ENCODE measurements around the gene RPL35A.
A peak's percentile ranks its signal among the peaks of the same experiment; 100 is the strongest.
"Not testable (repeated sequence)": the region's sequence is repeated elsewhere in the genome, so short reads cannot be mapped to it uniquely, and the experiment has no call there.

RPL35A gene

DNA sequence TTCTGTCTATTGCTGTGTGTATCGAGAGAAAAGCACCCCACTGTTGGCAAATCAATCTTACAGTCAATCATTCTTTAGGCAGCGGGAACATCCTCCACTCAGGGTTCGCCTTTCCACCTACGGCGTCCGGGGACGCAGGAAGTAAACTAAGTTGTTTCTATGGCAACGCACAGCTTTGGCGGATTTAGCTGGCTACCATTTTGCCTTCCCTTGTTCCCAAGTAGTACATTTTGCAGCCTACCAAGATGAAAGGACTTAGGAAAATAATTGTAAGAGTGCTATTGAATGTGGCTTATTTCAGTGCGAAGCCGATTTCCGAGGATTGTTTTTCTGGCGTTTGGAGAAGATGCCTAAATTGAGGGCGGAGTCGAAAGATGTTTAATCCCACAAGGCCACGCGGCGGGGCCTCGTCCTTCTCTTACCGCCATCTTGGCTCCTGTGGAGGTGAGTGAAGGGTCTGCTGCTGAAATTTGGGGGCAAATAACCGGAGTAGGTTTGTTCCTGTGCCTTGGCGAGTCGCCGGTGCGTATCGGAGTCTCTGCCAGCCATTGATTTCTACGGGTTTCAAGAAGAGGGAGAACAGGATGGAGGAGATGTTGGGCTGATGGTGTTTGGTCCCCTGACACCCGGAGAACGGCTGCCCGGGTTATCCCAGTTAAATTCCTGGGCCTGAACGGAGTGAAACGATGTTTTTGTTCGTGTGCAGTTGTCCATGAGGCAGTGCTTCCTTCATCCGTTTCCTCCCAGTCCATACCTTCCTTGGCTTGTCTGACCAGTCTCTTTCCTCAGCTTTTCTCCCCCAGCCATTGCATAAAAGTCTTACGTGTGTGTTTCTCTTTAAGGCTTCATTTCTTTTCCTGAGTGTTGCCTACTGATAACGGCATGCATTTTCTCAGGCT, at the start of gene RPL35A:
RPL35A (plus strand) TSS at position 413 of the 899 bp plus-strand sequence. CDS start 778 bp downstream, outside the sequence.
- DNase-seq (ENCODE audit: low read depth), result peak; percentile 71

DNA sequence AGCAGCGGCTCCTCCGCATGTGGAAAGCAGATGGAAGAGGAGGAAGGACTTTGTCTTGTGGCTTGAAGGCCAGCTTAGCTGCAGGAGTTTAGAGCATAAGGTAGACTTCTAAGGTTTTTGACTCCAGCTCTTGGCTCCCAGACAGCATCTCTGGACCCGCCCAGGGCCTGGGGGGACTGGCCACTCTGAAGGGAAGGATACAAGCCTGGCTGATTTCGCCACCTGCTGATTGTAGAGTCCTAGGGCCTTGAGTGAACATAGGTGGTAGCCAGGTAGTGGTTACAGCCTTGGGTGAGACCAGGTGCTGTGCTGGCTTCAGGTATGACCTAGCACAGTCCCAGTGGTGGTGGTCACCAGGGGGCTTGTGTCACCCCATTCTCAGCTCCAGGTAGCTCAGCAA, 48.4 kb upstream of the RPL35A start:
- DNase-seq (ENCODE audit: low read depth), result no peak

- peak; percentile 65 for DNase-seq (ENCODE audit: low read depth)
Observed at GRCh38 chr3:197906023-197906849, 43.8 kb upstream of the RPL35A start.

DNA sequence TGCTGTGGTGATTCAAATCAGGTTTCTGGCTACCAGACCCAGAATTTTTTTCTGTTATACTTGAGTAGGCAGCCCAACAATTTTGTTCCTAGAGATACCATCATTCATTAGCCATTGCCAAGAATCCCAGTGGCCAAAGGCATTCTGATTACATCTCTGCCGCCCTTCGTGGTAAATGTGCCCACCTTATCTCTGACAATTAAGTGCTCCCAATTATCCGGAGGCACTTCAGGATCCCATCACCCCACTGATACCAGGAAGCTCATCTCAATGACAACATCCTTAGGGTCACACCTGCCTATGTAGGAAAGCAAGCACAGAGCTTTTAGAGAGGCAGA, 43.2 kb upstream of the RPL35A start:
- no peak for DNase-seq (ENCODE audit: low read depth)

DNA sequence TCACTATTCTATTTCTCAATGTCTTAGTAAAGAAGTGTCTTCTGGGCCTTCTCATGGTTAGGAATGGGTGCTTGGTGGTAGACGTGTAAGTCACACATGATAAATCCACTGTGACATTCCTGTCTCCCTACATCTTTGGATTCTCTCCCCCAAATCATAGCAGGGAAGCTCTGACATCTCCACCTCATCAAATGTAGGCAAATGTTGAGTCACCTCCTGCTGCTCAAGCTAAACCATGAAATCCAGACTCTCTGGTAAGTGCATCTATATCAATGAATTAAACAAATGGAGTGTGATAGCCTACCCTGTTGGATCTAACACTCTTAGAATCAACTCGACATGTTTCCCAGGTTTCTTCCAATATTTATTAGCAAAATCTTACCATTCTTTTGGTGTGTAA, 42.8 kb upstream of the RPL35A start:
- no peak for DNase-seq (ENCODE audit: low read depth)

DNA sequence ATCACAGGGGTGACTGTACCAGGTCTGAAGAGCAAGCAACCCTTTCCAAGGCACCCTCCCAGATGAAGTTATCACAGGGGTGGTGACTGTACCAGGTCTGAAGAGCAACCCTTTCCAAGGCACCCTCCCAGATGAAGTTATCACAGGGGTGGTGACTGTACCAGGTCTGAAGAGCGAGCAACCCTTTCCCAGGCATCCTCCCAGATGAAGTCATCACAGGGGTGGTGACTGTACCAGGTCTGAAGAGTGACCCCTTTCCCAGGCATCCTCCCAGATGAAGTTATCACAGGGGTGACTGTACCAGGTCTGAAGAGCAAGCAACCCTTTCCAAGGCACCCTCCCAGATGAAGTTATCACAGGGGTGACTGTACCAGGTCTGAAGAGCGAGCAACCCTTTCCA, 41.4 kb upstream of the RPL35A start:
- not testable (repeated sequence) for DNase-seq (ENCODE audit: low read depth)

GRCh38 chr3:197908957-197909701, 40.9 kb upstream of the RPL35A start:
- DNase-seq (ENCODE audit: low read depth), result no peak

- no peak for DNase-seq (ENCODE audit: low read depth)
Observed at GRCh38 chr3:197912741-197913476, 37.1 kb upstream of the RPL35A start.

DNA sequence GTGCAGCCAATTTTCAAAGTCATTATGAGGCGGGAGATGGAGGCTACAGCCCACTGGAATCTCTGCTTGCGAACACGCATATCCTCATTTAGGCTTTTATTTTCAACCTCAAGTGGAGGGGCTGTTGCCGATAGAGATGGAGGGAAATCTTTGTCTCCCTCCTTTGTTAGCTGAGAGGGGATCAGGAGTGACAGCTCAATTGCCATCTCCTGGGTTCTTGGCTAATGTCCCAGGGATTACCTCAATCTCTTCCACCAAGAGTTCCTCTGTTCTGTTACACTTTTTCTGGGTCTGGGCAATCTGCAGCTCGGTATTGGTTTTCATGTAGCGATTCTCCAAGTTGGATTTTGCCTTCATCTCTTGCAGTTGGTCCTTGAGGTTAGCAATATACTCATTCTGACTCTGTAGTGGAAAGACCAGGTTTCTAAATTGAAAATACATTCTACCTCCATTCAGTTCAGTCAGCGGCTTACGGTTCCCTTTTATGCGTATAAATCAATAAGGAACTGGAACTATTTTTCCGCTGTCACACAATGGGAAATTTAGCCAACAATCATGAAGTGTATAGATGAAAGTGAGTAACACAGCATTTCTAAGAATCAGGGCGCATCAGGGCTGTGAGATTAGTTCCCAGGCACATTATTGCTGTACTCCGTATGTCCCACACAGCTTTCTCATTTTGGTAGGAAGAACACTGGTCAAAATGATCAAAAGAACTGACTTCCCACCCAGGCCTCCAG, 36.2 kb upstream of the RPL35A start:
- no peak for DNase-seq (ENCODE audit: low read depth)

DNA sequence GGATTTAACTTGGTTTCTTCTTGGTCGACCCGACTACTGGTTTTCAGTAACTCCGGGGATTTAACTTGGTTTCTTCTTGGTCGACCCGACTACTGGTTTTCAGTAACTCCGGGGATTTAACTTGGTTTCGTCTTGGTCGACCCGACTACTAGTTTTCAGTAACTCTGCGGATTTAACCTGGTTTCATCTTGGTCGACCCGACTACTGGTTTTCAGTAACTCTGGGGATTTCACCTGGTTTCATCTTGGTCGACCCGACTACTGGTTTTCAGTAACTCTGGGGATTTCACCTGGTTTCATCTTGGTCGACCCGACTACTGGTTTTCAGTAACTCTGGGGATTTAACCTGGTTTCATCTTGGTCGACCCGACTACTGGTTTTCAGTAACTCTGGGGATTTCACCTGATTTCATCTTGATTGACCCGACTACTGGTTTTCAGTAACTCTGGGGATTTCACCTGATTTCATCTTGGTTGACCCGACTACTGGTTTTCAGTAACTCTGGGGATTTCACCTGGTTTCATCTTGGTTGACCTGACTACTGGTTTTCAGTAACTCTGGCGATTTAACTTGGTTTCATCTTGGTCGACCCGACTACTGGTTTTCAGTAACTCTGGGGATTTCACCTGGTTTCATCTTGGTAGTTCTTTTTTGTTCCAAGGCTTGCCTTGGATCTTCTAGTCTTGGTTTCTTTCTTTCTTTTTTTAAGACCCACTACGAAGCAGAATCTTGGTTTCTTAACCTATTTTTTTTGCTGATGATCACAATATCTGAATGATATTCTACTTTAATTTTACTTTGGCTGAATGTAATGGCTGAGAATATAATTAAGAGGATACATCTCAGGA, 28.3 kb upstream of the RPL35A start:
- DNase-seq (ENCODE audit: low read depth), result not testable (repeated sequence)

DNA sequence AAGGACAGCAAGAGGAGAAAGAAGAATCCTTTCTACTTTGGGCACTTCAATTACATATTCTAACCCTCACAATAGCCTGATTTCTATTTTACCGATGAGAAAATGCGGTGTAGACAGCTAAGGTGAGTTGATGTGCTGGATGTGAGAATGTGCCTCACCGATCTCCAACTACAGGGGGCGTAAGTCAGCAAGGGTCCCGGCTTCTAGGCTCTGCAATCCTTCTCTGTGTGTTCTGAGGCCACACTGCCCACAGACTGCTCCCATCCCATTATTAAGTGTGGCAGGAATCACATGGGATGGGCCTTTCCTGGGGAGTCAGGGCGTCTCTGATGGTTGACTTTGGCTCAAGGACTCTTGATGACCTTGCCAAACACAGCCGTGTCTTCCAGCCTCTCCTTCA, 23.6 kb upstream of the RPL35A start:
- no peak for DNase-seq (ENCODE audit: low read depth)

GRCh38 chr3:197927578-197927977, 22.4 kb upstream of the RPL35A start:
- DNase-seq (ENCODE audit: low read depth), result not testable (repeated sequence)

DNA sequence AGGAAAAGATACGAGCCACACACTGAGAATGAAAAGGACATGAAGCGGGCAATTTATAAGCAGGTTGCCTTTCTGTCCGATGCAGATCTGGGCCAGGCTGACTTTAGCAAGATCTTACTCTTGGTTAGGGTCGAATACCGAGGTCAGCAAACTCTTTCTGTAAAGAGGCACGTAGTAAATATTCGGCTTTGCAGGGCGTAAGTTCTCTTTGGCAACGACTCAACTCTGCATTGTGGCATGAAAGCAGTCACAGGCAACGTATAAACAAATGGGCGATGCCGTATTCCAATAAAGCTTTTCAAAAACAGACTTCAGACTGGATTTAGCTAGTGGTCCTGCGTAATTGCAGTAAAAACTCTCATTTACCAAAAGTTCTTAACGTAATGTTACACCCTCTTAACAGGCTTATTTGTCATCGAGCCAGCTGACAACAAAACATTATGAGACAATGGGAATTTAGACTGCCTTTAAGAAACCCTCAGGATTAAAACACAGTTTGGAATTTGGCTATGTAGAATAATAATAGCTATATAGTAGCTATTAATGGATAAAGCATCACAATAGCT, 13.1 kb upstream of the RPL35A start:
- no peak for DNase-seq (ENCODE audit: low read depth)

DNA sequence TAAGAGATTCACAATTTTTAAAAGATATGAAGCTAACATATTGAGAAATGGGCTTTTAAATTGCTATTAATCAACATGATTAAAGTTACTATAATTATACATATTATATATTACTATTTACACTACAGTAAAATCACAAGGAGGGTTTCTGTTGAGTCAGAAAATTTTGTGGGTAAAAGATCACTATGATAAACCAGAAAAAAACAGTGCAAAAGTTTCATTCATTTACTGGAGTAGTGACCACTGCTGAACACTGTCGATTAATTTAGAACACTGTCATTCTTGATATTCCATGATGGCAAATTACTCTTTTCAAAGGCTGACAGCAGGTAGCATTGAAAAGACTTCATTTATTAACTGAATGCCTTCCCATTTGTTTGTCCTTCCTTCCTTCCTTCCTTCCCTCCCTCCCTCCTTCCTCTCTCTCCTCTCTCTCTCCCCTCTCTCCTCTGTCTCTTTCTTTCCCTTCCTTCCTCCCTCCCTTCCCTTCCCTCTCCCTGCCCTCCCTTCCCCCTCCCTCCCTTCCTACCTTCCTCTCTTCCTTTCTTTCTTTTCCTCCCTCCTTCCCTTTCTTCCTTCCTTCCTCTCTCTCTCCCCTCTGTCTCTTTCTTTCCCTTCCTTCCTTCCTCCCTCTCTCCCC, 9.1 kb upstream of the RPL35A start:
- DNase-seq (ENCODE audit: low read depth), result no peak

GRCh38 chr3:197942956-197943556, 6.9 kb upstream of the RPL35A start:
- DNase-seq (ENCODE audit: low read depth), result no peak

DNA sequence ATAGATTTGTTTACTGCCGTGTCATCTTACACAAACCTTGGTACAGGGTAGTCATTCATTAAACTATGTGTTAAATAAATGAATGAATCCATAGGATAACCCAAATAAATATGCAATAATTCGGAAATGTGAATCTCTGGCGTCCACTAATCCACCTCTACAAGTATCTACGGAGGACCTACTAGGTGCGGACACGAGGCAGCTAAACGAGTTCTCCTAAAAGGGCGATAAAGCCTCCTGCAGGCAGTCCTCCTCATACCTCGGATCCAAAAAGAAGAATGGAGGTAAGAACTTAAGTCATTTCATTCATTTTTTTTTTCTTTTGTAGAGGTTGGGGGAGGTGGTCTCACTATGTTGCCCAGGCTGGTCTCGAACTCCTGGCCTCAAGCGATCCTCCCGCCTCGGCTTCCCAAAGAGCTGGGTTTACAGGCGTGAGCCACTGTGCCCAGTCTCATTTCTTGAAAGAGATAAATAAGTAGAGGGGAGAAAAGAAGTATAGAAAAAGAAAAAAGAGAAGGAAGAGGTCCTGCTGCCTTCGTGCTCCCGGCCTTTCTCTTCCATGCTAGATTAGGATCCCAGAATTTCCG, 706 bp upstream of the RPL35A start:
- DNase-seq (ENCODE audit: low read depth), result no peak

DNA sequence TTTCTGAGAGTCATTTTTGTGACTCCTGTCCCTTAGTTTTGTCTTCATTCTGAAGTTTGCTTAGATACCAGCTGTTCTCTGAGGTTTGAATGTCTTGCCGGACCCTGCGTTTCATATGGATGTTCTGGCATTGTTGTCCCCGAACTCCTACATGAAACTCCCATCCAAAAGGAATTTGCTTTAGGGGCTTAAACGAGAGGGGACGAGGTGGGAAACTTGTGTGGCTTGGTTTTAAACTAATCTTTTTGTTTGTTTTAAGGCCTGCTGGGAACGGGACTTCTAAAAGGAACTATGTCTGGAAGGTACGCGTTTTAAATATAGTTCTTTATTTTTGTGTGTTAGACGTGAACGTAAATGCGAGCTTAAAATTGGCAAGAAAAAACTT, 679 bp downstream of the RPL35A start:
- DNase-seq (ENCODE audit: low read depth), result no peak

- no peak for DNase-seq (ENCODE audit: low read depth)
Observed at GRCh38 chr3:197951392-197951990, 1.5 kb downstream of the RPL35A start.

Measured in activated gamma-delta T cell treated with anti-CD3 and anti-CD28 coated beads, Interleukin-2, amount 50 U/mL, for 16 hours (primary cell).